Measurements from ENCODE around the gene CHGA. TPM values are rescaled to one million over a fixed set of nuclear protein-coding genes. Genes with fewer than 3 reads are reported as not detected.

Gene CHGA
- total RNA-seq, 1 experiment from 2014 or later: not detected

GRCh38 chr14:92941531-92941930, 18.6 kb downstream of the CHGA start:
- BruUV-seq (replicated peaks): no TSS peak
- ChIA-PET CTCF (no interaction called here), POLR2A (no interaction called here), RAD21 (ENCODE audit: low non-redundant PET in 1 of 2, low total read pairs in 2 of 2, uncharacterized antibody in 2 of 2, unreplicated experiment in 2 of 2) (no interaction called here)
- H3K36me3 ChIP-seq (ENCODE audit: control insufficient read depth in 1 of 2, insufficient read depth in 2 of 2, low read length in 2 of 2): no peaks in the 10 kb centered on the region; a peak in 1 of 4 replicates
- no peak overlapping the region for H3K27ac ChIP-seq (ENCODE audit: low read depth, low read length)
- no peak for DNase-seq (ENCODE audit: low read depth, low spot score)
- no peaks in the 10 kb centered on the region for H3K27me3 ChIP-seq (ENCODE audit: insufficient read depth, low read length)
- TF ChIP-seq MAX (IDR thresholded peaks at IDR 0.05): no peak
- no peak for TF ChIP-seq YY1 (IDR thresholded peaks at IDR 0.05; ENCODE audit: extremely low read depth, insufficient replicate concordance, low read depth, low read length)
- no peak for TF ChIP-seq POLR2AphosphoS5 (IDR thresholded peaks at IDR 0.05; ENCODE audit: low read depth, low read length)
- intact Hi-C loops (cut with micrococcal nuclease): no loop called here
- no peaks in the 10 kb centered on the region for H3K9me3 ChIP-seq (ENCODE audit: control insufficient read depth in 1 of 2, insufficient read depth in 1 of 2, low read depth in 1 of 2, low read length in 2 of 2)
- no peaks in the 10 kb centered on the region for H3K79me2 ChIP-seq (ENCODE audit: insufficient read depth, low read length)
- H3K4me3 ChIP-seq (replicated peaks in 1 of 2; ENCODE audit: low read depth in 1 of 2, low read length in 2 of 2): no peak overlapping the region
- no peak overlapping the region for H3K4me2 ChIP-seq (ENCODE audit: low read length)
- no peak overlapping the region for H3K9ac ChIP-seq (ENCODE audit: low read length)
- no peak overlapping the region for H2AFZ ChIP-seq (ENCODE audit: low read depth, low read length, poor library complexity, severe bottlenecking)
- H3K9me2 ChIP-seq (ENCODE audit: insufficient read depth): no peaks in the 10 kb centered on the region
- H4K20me1 ChIP-seq (ENCODE audit: insufficient read depth): no peaks in the 10 kb centered on the region
- ATAC-seq: no peak
- peaks cover 14 to 27% of the 10 kb centered on the region in 2 experiments for H3K4me1 ChIP-seq (ENCODE audit: control insufficient read depth in 1 of 2, insufficient read depth in 2 of 2, low read length in 2 of 2)

GRCh38 chr14:92942136-92942535, 19.2 kb downstream of the CHGA start:
- Histone ChIP-seq H3K36me3 (ENCODE audit: control insufficient read depth in 1 of 2, insufficient read depth in 2 of 2, low read length in 2 of 2) (no peaks in the 10 kb centered on the region; a peak in 1 of 4 replicates), H3K27ac (ENCODE audit: low read depth, low read length) (no peak overlapping the region), H3K79me2 (ENCODE audit: insufficient read depth, low read length) (no peaks in the 10 kb centered on the region), H3K9ac (ENCODE audit: low read length) (no peak overlapping the region), H3K9me3 (ENCODE audit: control insufficient read depth in 1 of 2, insufficient read depth in 1 of 2, low read depth in 1 of 2, low read length in 2 of 2) (no peaks in the 10 kb centered on the region), H4K20me1 (ENCODE audit: insufficient read depth) (no peaks in the 10 kb centered on the region), H3K4me2 (ENCODE audit: low read length) (no peak overlapping the region), H3K9me2 (ENCODE audit: insufficient read depth) (no peaks in the 10 kb centered on the region), H3K27me3 (ENCODE audit: insufficient read depth, low read length) (no peaks in the 10 kb centered on the region), H3K4me3 (replicated peaks in 1 of 2; ENCODE audit: low read depth in 1 of 2, low read length in 2 of 2) (no peak overlapping the region), H3K4me1 (ENCODE audit: control insufficient read depth in 1 of 2, insufficient read depth in 2 of 2, low read length in 2 of 2) (peaks cover 17 to 30% of the 10 kb centered on the region in 2 experiments), H2AFZ (ENCODE audit: low read depth, low read length, poor library complexity, severe bottlenecking) (no peak overlapping the region)
- intact Hi-C loops (cut with micrococcal nuclease): no loop called here
- ChIA-PET RAD21 (ENCODE audit: low non-redundant PET in 1 of 2, low total read pairs in 2 of 2, uncharacterized antibody in 2 of 2, unreplicated experiment in 2 of 2) (no interaction called here), POLR2A (no interaction called here), CTCF (no interaction called here)
- ATAC-seq: no peak
- DNase-seq (ENCODE audit: low read depth, low spot score): no peak
- BruUV-seq (replicated peaks): no TSS peak
- TF ChIP-seq ELF1 (IDR thresholded peaks at IDR 0.05; ENCODE audit: borderline replicate concordance, low read depth) (no peak), YY1 (IDR thresholded peaks at IDR 0.05; ENCODE audit: extremely low read depth, insufficient replicate concordance, low read depth, low read length) (no peak), EZH2phosphoT487 (IDR thresholded peaks at IDR 0.05; ENCODE audit: borderline replicate concordance) (no peak), POLR2AphosphoS5 (IDR thresholded peaks at IDR 0.05; ENCODE audit: low read depth, low read length) (no peak), ZBTB33 (IDR thresholded peaks at IDR 0.05; ENCODE audit: extremely low read depth, insufficient replicate concordance, low read length) (no peak), MAX (IDR thresholded peaks at IDR 0.05) (no peak), JUND (IDR thresholded peaks at IDR 0.05) (no peak), ZNF274 (IDR thresholded peaks at IDR 0.05; ENCODE audit: low read depth, low read length) (no peak), TCF7L2 (IDR thresholded peaks at IDR 0.05; ENCODE audit: borderline replicate concordance, extremely low read depth, insufficient read depth, insufficient read length) (no peak), SIN3A (IDR thresholded peaks at IDR 0.05; ENCODE audit: low read depth) (no peak), POLR2A (IDR thresholded peaks at IDR 0.05; ENCODE audit: borderline replicate concordance, extremely low read depth, insufficient read depth, insufficient read length) (no peak), FOSL1 (IDR thresholded peaks at IDR 0.05; ENCODE audit: low read depth) (no peak), CTCF (IDR thresholded peaks at IDR 0.05 in 2 of 3, conservative IDR thresholded peaks at IDR 0.05 in 1 of 3; ENCODE audit: borderline replicate concordance in 1 of 3, insufficient read depth in 1 of 3, low read depth in 2 of 3, low read length in 2 of 3) (no peak)

Measured in HCT116 (cell line).